LNCAP (cell line): ENCODE measurements around the gene RLF.

Source experiments
- CTCF ChIP-seq: fragments of 450-650 bp; IDR thresholded peaks from 2 replicates; pipeline ENCODE4 v1.5.1; 2017; ENCODE audit warnings: mild to moderate bottlenecking

RLF gene

DNA sequence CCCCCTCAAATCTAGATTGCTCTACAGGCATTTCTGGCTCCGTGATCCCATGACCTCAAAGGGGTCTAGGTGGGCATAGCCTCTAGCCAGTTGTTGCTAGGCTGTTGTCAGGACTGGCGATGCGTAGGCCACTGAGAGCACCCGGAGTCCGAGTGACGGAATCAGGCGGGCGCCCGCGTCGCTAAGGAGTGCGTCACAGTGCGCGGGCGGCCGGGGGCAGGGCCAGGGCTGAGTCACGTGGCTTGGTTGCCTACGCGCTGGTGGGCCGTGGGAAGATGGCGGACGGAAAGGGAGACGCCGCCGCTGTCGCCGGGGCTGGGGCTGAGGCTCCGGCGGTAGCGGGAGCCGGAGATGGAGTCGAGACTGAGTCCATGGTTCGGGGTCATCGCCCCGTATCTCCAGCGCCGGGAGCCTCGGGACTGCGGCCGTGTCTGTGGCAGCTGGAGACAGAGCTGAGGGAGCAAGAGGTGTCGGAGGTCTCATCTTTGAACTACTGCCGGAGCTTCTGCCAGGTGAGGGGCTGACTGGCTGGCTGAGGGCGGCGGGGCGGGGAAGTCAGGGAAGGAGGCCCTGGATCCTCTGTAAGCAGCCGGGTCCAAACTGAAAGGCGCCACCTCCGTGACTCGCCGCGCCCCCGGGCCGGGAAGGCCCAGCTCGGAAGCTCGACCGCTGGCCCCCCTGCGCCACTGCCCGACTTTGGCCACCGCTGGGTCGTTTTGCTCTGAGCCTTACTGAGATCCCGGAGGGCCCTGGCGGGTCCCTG lies at the start of gene RLF:
Gene RLF (plus strand): TSS at position 263 of the 763 bp plus-strand sequence. CDS start 13 bp downstream, at position 276.
- no peak for TF ChIP-seq CTCF

GRCh38 chr1:40114400-40114799 lies 46.8 kb upstream of the RLF start:
- no peak for TF ChIP-seq CTCF

- no peak for TF ChIP-seq CTCF
Observed at GRCh38 chr1:40120128-40120527, 41.1 kb upstream of the RLF start.

DNA sequence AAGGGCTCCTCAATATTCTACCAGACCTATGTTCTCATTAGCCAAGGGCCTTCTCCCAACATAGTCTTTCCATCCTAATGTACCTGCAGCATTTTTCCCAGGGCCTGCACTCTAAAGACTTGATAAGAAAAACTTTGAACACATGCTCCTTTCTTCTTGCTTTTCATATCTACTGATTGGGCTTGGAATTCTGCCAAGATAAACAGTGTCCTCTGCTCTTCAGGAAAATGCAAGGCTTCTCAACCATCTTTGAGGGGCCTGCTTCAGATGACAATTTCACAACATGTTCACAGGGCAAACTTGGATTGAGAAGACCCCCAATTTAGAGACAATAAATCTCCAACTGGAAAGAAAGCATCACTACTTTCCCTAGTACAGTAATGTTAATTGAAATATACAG lies 38.3 kb upstream of the RLF start:
- no peak for TF ChIP-seq CTCF

DNA sequence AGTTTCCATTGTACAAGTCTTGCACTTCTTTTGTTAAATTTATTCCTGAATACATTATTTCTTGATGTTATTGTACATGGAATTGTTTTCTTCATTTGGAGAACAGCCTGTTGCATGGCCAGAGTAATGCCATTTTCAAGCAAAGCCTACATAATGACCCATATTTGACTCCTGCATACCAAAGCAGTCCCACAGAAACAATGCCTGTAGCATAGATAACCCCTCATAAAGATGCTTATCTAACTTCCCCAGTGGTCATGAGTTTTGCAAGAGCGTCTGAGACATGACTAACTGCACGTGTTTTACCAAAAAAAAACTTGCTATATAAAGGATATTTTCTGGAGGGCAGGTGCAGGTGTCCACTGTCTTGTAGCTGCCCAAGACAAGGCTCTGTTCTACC lies 30.3 kb upstream of the RLF start:
- no peak for TF ChIP-seq CTCF

- TF ChIP-seq CTCF: no peak
Observed at GRCh38 chr1:40132383-40133311, 28.5 kb upstream of the RLF start.

DNA sequence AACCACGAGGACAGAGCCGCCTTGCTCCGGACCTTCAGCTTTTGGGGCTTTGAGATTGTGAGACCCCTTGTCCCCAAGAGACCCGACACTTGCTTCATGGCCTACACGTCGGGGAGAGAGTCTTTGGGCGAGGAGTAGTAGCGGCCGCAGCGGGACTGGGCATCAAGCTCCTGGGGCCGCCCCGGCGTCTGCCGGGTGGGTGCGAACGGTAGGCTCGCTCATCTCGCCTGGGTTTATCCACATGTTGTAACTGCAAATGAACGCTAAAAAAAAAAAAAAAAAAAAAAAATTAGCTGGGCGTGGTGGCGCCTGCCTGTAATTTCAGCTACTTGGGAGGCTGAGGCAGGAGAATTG lies 27.9 kb upstream of the RLF start:
- TF ChIP-seq CTCF: no peak
